ENCODE measurements around the gene BEST4. TPM values are rescaled to one million over a fixed set of nuclear protein-coding genes. Genes with fewer than 3 reads are reported as not detected.
A peak's percentile ranks its signal among the peaks of the same experiment; 100 is the strongest.

BEST4 gene
- total RNA-seq, 2 donors from 2014 or later: 26.0 to 58.9 TPM

DNA sequence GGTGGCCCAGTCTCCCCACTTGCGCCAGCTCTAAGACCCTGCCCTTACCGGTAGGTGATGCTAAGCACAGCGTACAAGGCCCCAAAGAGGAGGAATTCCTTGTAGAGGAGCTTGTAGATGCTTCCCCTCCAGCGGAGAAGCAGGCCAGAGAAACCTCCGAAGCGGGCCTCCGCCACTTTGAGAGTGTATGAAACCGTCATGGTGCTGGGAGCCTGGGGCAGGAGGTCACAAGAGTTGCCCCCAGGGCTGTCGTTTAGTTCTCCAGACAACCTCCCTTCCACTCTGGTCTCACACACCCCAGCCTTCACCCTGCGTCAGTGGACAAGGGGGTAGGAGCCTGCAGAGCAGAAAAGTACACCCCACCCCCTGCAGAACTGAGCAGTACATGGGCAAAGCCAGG is 464 bp downstream of the BEST4 start:
- Histone ChIP-seq H3K9me3 (no peaks in the 10 kb centered on the region), H3K27me3 (no peaks in the 10 kb centered on the region), H3K9ac (ENCODE audit: low read depth in 2 of 2, low read length in 2 of 2) (no peak overlapping the region), H3K4me1 (peaks cover 12% of the 10 kb centered on the region), H3K4me3 (no peak overlapping the region), H3K36me3 (no peaks in the 10 kb centered on the region), H3K27ac (no peak overlapping the region)
- no peak for DNase-seq
- TF ChIP-seq, protein P1, sequence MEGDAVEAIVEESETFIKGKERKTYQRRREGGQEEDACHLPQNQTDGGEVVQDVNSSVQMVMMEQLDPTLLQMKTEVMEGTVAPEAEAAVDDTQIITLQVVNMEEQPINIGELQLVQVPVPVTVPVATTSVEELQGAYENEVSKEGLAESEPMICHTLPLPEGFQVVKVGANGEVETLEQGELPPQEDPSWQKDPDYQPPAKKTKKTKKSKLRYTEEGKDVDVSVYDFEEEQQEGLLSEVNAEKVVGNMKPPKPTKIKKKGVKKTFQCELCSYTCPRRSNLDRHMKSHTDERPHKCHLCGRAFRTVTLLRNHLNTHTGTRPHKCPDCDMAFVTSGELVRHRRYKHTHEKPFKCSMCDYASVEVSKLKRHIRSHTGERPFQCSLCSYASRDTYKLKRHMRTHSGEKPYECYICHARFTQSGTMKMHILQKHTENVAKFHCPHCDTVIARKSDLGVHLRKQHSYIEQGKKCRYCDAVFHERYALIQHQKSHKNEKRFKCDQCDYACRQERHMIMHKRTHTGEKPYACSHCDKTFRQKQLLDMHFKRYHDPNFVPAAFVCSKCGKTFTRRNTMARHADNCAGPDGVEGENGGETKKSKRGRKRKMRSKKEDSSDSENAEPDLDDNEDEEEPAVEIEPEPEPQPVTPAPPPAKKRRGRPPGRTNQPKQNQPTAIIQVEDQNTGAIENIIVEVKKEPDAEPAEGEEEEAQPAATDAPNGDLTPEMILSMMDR (IDR thresholded peaks at IDR 0.05): no peak
- intact Hi-C loops (cut with DNase I): no loop called here

DNA sequence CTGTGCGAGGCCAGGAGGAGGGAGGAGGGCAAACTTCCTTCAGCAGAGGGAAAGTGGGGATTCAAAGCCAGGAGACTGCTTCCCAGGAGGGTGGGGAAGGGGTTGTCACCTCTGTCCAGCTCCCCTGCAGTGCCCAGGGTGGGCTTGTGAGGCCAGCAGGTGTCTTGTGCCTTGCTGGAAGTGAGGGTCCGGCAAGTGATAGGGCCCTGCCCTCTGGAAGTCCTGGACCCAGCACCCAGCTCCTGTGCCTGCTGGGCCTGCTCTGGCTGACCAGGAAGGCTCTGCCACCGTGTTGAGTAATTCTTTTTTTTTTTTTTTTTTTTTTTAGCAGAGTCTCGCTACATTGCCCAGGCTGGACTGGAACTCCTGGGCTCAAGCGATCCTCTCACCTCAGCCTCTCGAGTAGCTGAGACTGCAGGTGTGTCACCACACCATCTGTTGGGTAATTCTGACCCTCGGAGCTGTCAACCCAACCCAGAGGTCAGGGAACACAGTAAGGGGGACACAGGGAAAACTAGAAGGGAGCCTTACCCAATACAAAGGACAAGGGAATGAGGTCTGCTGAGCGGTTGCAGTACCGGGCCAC is 1.0 kb downstream of the BEST4 start:
- peak overlapping the region; percentile 46 for H3K4me3 ChIP-seq

DNA sequence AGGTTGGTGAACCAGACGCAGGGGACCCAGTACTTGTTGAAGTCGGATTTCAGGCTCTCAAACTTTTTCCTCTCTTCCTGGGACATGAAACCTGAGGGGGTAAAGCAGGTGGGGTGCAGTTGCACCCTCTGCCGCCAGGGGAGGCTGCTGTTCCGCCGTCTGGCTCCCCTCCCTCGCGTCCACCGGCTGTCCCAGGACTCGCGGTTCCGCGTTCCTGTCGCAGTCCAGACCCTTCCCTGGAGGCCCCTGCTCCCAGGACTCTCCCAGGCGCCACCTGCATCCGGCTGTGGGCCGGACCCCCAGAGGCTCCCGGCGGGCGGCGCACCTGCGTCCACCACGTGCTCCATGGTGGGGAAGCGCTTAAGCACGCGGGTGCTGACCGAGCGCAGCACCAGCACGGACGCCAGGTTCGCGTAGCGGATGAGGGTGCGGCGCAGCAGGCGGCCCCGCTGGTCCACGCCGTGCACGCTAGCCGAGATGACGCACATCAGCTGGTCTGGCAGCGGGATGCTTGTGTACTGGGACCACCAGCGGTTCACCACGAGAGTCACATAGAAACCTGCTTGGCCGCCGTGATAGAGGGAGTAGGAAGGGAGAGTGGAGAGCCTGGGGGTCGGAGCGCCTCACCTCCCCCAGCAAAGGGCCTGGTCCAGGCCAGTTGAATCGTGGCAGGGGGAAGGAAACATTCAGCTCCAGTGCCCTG is 1.7 kb downstream of the BEST4 start:
- intact Hi-C loops (cut with DNase I): no loop called here
- H3K36me3 ChIP-seq: no peaks in the 10 kb centered on the region
- TF ChIP-seq, protein P1 (IDR thresholded peaks at IDR 0.05): peak; percentile 99
- no peaks in the 10 kb centered on the region for H3K9me3 ChIP-seq
- H3K4me1 ChIP-seq: peaks cover 12% of the 10 kb centered on the region
- no peak overlapping the region for H3K27ac ChIP-seq
- peak; percentile 77 for DNase-seq
- peak overlapping the region; percentile 46 for H3K4me3 ChIP-seq
- H3K27me3 ChIP-seq: no peaks in the 10 kb centered on the region
- peak overlapping the region; percentile 54 to 64 for H3K9ac ChIP-seq (ENCODE audit: low read depth in 2 of 2, low read length in 2 of 2)

More for the DNA sequence above, 1.0 kb downstream of the BEST4 start:
- intact Hi-C loops (cut with DNase I): no loop called here
- H3K27me3 ChIP-seq: no peaks in the 10 kb centered on the region
- peaks cover 12% of the 10 kb centered on the region for H3K4me1 ChIP-seq
- H3K36me3 ChIP-seq: no peaks in the 10 kb centered on the region
- no peaks in the 10 kb centered on the region for H3K9me3 ChIP-seq
- H3K27ac ChIP-seq: no peak overlapping the region
- peak overlapping the region; percentile 30 to 54 for H3K9ac ChIP-seq (ENCODE audit: low read depth in 2 of 2, low read length in 2 of 2)
- DNase-seq: no peak
- TF ChIP-seq, protein P1 (IDR thresholded peaks at IDR 0.05): no peak

DNA sequence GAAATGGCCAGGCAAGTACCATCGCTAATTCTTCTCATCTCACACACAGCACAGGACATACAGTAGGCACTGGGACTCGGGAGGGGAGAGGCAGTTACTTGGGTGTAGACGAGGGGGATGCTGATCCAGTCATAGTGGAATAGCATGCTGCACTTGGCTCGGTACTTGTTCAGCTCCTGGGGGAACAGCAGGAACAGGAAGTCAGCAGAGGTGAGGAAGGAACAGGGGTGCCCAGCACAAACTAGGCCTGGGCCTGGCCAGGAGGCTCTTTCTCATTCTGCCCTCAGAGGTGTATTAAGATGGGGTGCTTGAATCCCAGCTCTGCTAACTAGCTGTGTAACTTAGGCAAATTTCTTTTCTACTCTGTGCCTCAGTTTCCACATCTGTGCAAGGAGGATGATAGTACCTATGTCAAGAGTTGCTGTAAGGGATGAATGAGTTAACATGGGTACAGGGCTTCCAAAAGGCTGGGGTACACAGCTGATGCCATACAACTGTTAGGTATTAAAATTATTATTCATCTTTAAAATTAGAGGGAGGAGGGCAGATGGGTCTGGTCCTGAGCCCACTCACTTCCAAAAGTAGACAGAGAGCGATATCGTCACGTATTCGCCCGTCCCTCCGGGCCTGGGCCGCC is 2.4 kb downstream of the BEST4 start:
- H3K9ac ChIP-seq (ENCODE audit: low read depth in 2 of 2, low read length in 2 of 2): peak overlapping the region; percentile 54 to 64
- peaks cover 12% of the 10 kb centered on the region for H3K4me1 ChIP-seq
- TF ChIP-seq, protein P1 (IDR thresholded peaks at IDR 0.05): no peak
- no peaks in the 10 kb centered on the region for H3K9me3 ChIP-seq
- intact Hi-C loops (cut with DNase I): no loop called here
- H3K4me3 ChIP-seq: peak overlapping the region; percentile 46
- no peaks in the 10 kb centered on the region for H3K27me3 ChIP-seq
- no peak overlapping the region for H3K27ac ChIP-seq
- no peaks in the 10 kb centered on the region for H3K36me3 ChIP-seq
- DNase-seq: no peak

DNA sequence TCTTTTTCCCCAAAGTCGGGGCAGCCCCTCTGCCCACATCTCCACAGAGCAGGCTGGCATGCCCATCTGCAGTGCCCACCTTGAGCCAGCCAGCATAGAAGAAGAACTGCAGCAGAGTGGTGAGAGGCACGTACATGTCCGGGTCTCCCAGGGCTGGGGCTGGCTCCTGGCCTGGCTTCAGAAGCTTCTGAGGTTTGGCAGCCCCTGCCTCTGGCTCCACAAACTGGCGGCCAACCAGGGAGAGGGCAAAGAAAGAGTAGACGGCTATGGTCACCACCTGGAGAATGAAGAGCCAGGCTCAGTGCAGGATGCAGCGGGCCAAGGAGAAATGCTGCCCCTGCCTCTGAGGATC is 3.0 kb downstream of the BEST4 start:
- intact Hi-C loops (cut with DNase I): no loop called here
- H3K4me3 ChIP-seq: no peak overlapping the region
- no peak for DNase-seq

More for the DNA sequence above, 3.0 kb downstream of the BEST4 start:
- Histone ChIP-seq H3K4me1 (peaks cover 12% of the 10 kb centered on the region), H3K9ac (ENCODE audit: low read depth in 2 of 2, low read length in 2 of 2) (peak overlapping the region in 1 of 2 donors; percentile 54), H3K9me3 (no peaks in the 10 kb centered on the region), H3K36me3 (no peaks in the 10 kb centered on the region), H3K27me3 (no peaks in the 10 kb centered on the region), H3K27ac (no peak overlapping the region)
- TF ChIP-seq, protein P1 (IDR thresholded peaks at IDR 0.05): no peak
